Measurements from ENCODE around the gene CHORDC1. TPM values are rescaled to one million over a fixed set of nuclear protein-coding genes. Genes with fewer than 3 reads are reported as not detected.
"Not testable (repeated sequence)": the region's sequence is repeated elsewhere in the genome, so short reads cannot be mapped to it uniquely, and the experiment has no call there.

CHORDC1 gene
- total RNA-seq, 2 donors from 2014 or later: 46.4 to 101 TPM

GRCh38 chr11:90241414-90241813, 18.6 kb upstream of the CHORDC1 start:
- Histone ChIP-seq H3K27me3 (replicated peaks; ENCODE audit: insufficient read depth) (no peaks in the 10 kb centered on the region), H3K9me3 (no peaks in the 10 kb centered on the region), H3K27ac (no peak overlapping the region), H3K36me3 (no peaks in the 10 kb centered on the region), H3K4me3 (no peak overlapping the region), H3K4me1 (ENCODE audit: control insufficient read depth in 1 of 2, low read depth in 2 of 2) (no peaks in the 10 kb centered on the region)
- TF ChIP-seq, protein P1, sequence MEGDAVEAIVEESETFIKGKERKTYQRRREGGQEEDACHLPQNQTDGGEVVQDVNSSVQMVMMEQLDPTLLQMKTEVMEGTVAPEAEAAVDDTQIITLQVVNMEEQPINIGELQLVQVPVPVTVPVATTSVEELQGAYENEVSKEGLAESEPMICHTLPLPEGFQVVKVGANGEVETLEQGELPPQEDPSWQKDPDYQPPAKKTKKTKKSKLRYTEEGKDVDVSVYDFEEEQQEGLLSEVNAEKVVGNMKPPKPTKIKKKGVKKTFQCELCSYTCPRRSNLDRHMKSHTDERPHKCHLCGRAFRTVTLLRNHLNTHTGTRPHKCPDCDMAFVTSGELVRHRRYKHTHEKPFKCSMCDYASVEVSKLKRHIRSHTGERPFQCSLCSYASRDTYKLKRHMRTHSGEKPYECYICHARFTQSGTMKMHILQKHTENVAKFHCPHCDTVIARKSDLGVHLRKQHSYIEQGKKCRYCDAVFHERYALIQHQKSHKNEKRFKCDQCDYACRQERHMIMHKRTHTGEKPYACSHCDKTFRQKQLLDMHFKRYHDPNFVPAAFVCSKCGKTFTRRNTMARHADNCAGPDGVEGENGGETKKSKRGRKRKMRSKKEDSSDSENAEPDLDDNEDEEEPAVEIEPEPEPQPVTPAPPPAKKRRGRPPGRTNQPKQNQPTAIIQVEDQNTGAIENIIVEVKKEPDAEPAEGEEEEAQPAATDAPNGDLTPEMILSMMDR (IDR thresholded peaks at IDR 0.05): no peak
- DNase-seq (ENCODE audit: low spot score) (no peak), ATAC-seq (ENCODE audit: insufficient number of reproducible peaks, low FRiP score, low read depth) (no peak)

DNA sequence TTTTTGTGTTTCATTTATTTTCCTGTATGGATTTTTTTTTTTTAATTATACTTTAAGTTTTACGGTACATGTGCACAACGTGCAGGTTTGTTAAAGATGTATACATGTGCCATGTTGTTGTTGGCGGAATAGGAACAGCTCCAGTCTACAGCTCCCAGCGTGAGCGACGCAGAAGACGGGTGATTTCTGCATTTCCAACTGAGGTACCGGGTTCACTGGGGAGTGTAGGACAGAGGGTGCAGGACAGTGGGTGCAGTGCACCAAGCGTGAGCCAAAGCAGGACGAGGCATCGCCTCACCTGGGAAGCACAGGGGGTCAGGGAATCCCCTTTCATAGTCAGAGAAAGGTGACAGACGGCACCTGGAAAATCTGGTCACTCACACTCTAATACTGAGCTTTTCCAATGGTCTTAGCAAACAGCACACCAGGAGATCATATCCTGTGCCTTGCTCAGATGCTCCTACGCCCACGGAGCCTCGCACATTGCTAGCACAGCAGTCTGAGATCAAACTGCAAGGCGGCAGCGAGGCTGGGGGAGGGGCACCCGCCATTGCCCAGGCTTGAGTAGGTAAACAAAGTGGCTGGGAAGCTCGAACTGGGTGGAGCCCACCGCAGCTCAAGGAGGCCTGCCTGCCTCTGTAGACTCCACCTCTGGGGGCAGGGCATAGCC, 17.3 kb upstream of the CHORDC1 start:
- H3K9me3 ChIP-seq; ATAC-seq (ENCODE audit: insufficient number of reproducible peaks, low FRiP score, low read depth): not testable (repeated sequence)

GRCh38 chr11:90237004-90237403, 14.2 kb upstream of the CHORDC1 start:
- H3K4me1 ChIP-seq (ENCODE audit: control insufficient read depth in 1 of 2, low read depth in 2 of 2): peaks cover 4 to 13% of the 10 kb centered on the region in 2 donors
- no peaks in the 10 kb centered on the region for H3K36me3 ChIP-seq
- DNase-seq (ENCODE audit: low spot score) (no peak), ATAC-seq (ENCODE audit: insufficient number of reproducible peaks, low FRiP score, low read depth) (no peak)
- H3K27ac ChIP-seq: no peak overlapping the region
- no peaks in the 10 kb centered on the region for H3K27me3 ChIP-seq (replicated peaks; ENCODE audit: insufficient read depth)
- no peaks in the 10 kb centered on the region for H3K9me3 ChIP-seq
- TF ChIP-seq, protein P1 (IDR thresholded peaks at IDR 0.05): no peak
- no peak overlapping the region for H3K4me3 ChIP-seq

More for the DNA sequence above, 17.3 kb upstream of the CHORDC1 start:
- H3K36me3 ChIP-seq; H3K27ac ChIP-seq; H3K27me3 ChIP-seq (replicated peaks; ENCODE audit: insufficient read depth); H3K4me3 ChIP-seq; DNase-seq (ENCODE audit: low spot score); H3K4me1 ChIP-seq (ENCODE audit: control insufficient read depth in 1 of 2, low read depth in 2 of 2): not testable (repeated sequence)

GRCh38 chr11:90235526-90235925, 12.7 kb upstream of the CHORDC1 start:
- no peak overlapping the region for H3K4me3 ChIP-seq
- TF ChIP-seq, protein P1 (IDR thresholded peaks at IDR 0.05): no peak
- no peaks in the 10 kb centered on the region for H3K27me3 ChIP-seq (replicated peaks; ENCODE audit: insufficient read depth)
- H3K36me3 ChIP-seq: no peaks in the 10 kb centered on the region
- no peaks in the 10 kb centered on the region for H3K9me3 ChIP-seq
- DNase-seq (ENCODE audit: low spot score): no peak
- no peak overlapping the region for H3K27ac ChIP-seq
- ATAC-seq (ENCODE audit: insufficient number of reproducible peaks, low FRiP score, low read depth): no peak
- H3K4me1 ChIP-seq (ENCODE audit: control insufficient read depth in 1 of 2, low read depth in 2 of 2): peaks cover 4 to 13% of the 10 kb centered on the region in 2 donors

DNA sequence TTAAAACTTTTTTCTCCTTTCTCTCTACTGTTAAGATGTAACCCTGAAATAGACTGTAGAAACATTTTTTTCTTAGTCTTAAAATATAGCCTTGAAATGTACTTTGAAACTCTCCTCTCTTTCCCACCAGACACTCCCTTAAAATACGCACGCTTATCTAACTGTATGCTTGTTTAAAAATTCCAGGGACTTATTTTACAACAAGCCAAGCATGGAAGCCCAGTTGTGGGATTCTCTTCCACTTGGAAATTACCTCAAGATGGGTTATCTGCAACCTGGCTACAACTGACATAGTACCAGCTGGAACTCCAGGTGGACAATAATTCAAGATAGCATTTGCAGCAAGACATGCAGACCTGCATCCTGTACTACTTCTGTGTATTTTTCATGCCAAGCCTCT, 12.1 kb upstream of the CHORDC1 start:
- H3K27me3 ChIP-seq (replicated peaks; ENCODE audit: insufficient read depth): no peaks in the 10 kb centered on the region
- DNase-seq (ENCODE audit: low spot score) (no peak), ATAC-seq (ENCODE audit: insufficient number of reproducible peaks, low FRiP score, low read depth) (no peak)
- no peak overlapping the region for H3K27ac ChIP-seq
- TF ChIP-seq, protein P1 (IDR thresholded peaks at IDR 0.05): no peak
- H3K4me3 ChIP-seq: no peak overlapping the region
- H3K36me3 ChIP-seq: no peaks in the 10 kb centered on the region
- H3K4me1 ChIP-seq (ENCODE audit: control insufficient read depth in 1 of 2, low read depth in 2 of 2): peaks cover 4 to 13% of the 10 kb centered on the region in 2 donors
- H3K9me3 ChIP-seq: no peaks in the 10 kb centered on the region

- TF ChIP-seq, protein P1 (IDR thresholded peaks at IDR 0.05): no peak
- no peak overlapping the region for H3K27ac ChIP-seq
- peaks cover 4 to 7% of the 10 kb centered on the region in 2 donors for H3K4me1 ChIP-seq (ENCODE audit: control insufficient read depth in 1 of 2, low read depth in 2 of 2)
- H3K9me3 ChIP-seq: no peaks in the 10 kb centered on the region
- no peaks in the 10 kb centered on the region for H3K36me3 ChIP-seq
- H3K27me3 ChIP-seq (replicated peaks; ENCODE audit: insufficient read depth): no peaks in the 10 kb centered on the region
- ATAC-seq (ENCODE audit: insufficient number of reproducible peaks, low FRiP score, low read depth) (no peak), DNase-seq (ENCODE audit: low spot score) (no peak)
- no peak overlapping the region for H3K4me3 ChIP-seq
Measured at GRCh38 chr11:90229791-90230190, 6.9 kb upstream of the CHORDC1 start.
